Activated T-helper 1 cell treated with anti-CD3 and anti-CD28 coated beads, Interleukin-12 subunit alpha, Interleukin-12 subunit beta, Interleukin-2, Interleukin-4 antibody, amounts not matched to agents 30 ng/mL and 10 ng/mL and 1 ng/mL, durations not matched to agents 14 hours and 24 hours and 36 hours (primary cell): ENCODE data around the gene TCF4. TPM values are rescaled to one million over a fixed set of nuclear protein-coding genes. Genes with fewer than 3 reads are reported as not detected.

Experiments
- DNase-seq: peaks from one replicate; pipeline ENCODE4 v3.0.0; 2021; ENCODE audit warnings: low spot score
- H3K27ac Mint-ChIP-seq: one replicate; pipeline ENCODE4 v1.8.0; 2021; ENCODE audit warnings: mild to moderate bottlenecking, mixed read lengths
- H3K27me3 Mint-ChIP-seq: one replicate; pipeline ENCODE4 v1.8.0; 2022; ENCODE audit warnings: mild to moderate bottlenecking, moderate library complexity, mixed read lengths; ENCODE audit not compliant: insufficient read depth
- H3K36me3 Mint-ChIP-seq: one replicate; pipeline ENCODE4 v1.8.0; 2021; ENCODE audit warnings: low read depth, mixed read lengths
- H3K4me1 Mint-ChIP-seq: one replicate; pipeline ENCODE4 v1.8.0; 2021; ENCODE audit warnings: low read depth, mixed read lengths
- H3K4me3 Mint-ChIP-seq: one replicate; pipeline ENCODE4 v1.8.0; 2021; ENCODE audit warnings: mild to moderate bottlenecking, moderate library complexity, mixed read lengths
- H3K9me3 Mint-ChIP-seq: one replicate; pipeline ENCODE4 v1.8.0; 2021; ENCODE audit warnings: mixed read lengths
- intact Hi-C: fragments of 100-400 bp; cut with micrococcal nuclease; formaldehyde crosslinking; loops from one replicate; pipeline ENCODE4 v1.15.1; 2024
- total RNA-seq: library from RNA; stranded (reverse); gene quantifications from 2 replicates; pipeline ENCODE4 v1.2.3, GENCODE V29; 2022

Gene TCF4
- total RNA-seq, 1 donor from 2014 or later = 1.8 TPM

- intact Hi-C loops = loop anchor here (1.0 to 10.0 kb wide), 4 partner anchors 41 to 1342 kb away; partner anchors contain the start of gene TCF4
- peak; percentile 41 for DNase-seq
- Mint-ChIP-seq H3K4me3 (no peak overlapping the region), H3K27me3 (no peaks in the 10 kb centered on the region), H3K36me3 (no peaks in the 10 kb centered on the region), H3K9me3 (no peaks in the 10 kb centered on the region), H3K27ac (no peak overlapping the region), H3K4me1 (peaks cover 5% of the 10 kb centered on the region)
Measured at GRCh38 chr18:55234366-55235093, 353.5 kb downstream of the TCF4 start.

GRCh38 chr18:55233857-55234256 is 354.1 kb downstream of the TCF4 start:
- DNase-seq = no peak
- Mint-ChIP-seq H3K9me3 (no peaks in the 10 kb centered on the region), H3K4me1 (peaks cover 5% of the 10 kb centered on the region), H3K4me3 (no peak overlapping the region), H3K27me3 (no peaks in the 10 kb centered on the region), H3K36me3 (no peaks in the 10 kb centered on the region), H3K27ac (no peak overlapping the region)
- intact Hi-C loops = loop anchor here (1.0 to 10.0 kb wide), 4 partner anchors 41 to 1343 kb away; partner anchors contain the start of gene TCF4

GRCh38 chr18:55232506-55232905 is 355.5 kb downstream of the TCF4 start:
- intact Hi-C loops = loop anchor here (10.0 kb wide), 1 partner anchor 352 kb away; the partner anchor contains the start of gene TCF4

DNA sequence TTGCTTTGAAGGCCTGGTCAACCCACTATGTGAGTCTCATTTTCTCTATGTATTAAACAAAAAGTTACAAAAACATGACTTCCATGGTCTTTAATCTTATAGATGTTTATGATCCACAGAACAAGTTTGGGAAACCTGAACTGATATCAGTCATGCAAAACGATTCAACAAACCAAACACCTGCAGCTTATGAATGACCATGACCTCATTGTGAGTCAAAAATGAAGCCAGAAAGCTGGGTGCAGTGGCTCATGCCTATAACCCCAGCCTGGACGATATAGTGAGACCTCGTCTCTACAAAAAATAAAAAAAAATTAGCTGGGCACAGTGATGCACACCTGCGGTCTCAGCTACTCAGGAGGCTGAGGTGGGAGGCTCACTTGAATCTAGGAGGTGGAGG is 358.3 kb downstream of the TCF4 start:
- DNase-seq = no peak
- Mint-ChIP-seq H3K9me3 (no peaks in the 10 kb centered on the region), H3K4me1 (peaks cover 2% of the 10 kb centered on the region), H3K36me3 (no peaks in the 10 kb centered on the region), H3K4me3 (no peak overlapping the region), H3K27ac (no peak overlapping the region), H3K27me3 (no peaks in the 10 kb centered on the region)
- intact Hi-C loops = loop anchor here (10.0 kb wide), 1 partner anchor 355 kb away; the partner anchor contains the start of gene TCF4

More at GRCh38 chr18:55232506-55232905, 355.5 kb downstream of the TCF4 start:
- Mint-ChIP-seq H3K27me3 (no peaks in the 10 kb centered on the region), H3K27ac (no peak overlapping the region), H3K36me3 (no peaks in the 10 kb centered on the region), H3K4me3 (no peak overlapping the region), H3K4me1 (peaks cover 5% of the 10 kb centered on the region), H3K9me3 (no peaks in the 10 kb centered on the region)
- no peak for DNase-seq

DNA sequence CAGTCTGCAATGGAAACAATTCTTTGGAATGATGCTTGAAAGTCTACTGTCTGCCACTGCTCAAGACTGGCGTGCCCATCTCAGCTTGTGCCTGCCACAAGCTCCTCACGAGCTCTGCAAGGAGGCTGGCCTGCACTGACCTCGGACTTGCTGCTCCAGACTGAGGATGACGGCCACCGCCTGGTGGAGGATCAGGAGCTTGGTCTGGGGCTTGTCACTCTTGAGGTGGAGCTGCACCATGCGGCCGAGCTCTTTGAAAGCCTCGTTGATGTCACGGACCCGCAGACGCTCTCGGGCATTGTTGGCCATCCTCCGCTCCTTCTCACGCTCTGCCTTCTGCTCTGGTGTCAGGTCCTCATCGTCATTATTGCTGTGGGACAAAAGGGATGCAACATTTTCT is 359.3 kb downstream of the TCF4 start:
- Mint-ChIP-seq H3K4me3 (no peak overlapping the region), H3K36me3 (no peaks in the 10 kb centered on the region), H3K9me3 (no peaks in the 10 kb centered on the region), H3K4me1 (no peaks in the 10 kb centered on the region), H3K27me3 (no peaks in the 10 kb centered on the region), H3K27ac (no peak overlapping the region)
- intact Hi-C loops = no loop called here
- DNase-seq = no peak

DNA sequence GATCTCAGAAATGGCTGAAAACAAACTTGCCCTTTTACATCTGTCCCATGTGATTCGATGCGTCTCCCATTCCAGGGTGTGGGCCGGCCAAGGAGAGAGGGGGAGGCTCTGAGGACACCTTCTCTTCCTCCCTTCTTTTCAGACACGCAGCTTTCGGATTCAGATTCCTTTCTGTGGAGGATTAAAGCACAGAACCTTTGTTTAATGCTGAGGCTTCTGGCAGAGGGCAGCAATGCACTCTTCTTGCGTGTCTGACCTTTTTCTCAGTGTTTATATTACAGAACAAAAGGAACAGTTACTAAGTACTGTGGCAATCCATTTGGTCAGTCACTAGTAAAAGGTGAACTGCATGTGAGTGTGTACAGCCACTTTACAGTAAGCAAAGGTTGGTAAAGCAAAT is 359.8 kb downstream of the TCF4 start:
- Mint-ChIP-seq H3K36me3 (no peaks in the 10 kb centered on the region), H3K27ac (no peak overlapping the region), H3K27me3 (no peaks in the 10 kb centered on the region), H3K4me3 (no peak overlapping the region), H3K4me1 (no peaks in the 10 kb centered on the region), H3K9me3 (no peaks in the 10 kb centered on the region)
- no peak for DNase-seq
- intact Hi-C loops = no loop called here

DNA sequence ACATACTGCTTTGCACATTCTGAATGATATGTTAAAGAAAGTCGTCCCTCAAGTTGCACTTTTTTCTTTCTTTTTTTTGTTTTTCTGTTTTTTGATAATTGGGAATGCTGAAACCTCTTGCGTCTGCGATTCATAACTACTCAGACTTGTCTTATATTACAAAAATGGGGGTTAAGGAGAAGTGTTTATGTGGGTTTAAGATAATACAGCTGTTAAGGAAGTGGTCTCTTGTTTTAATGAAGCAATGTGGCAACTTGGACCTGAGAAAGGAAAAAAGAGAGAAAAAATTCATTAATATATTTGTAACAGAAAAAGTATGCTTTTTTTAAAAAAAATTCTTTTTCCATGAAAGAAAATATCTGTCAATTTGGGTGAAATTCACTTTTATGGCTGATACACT is 360.2 kb downstream of the TCF4 start:
- Mint-ChIP-seq H3K27ac (no peak overlapping the region), H3K4me3 (no peak overlapping the region), H3K4me1 (no peaks in the 10 kb centered on the region)

DNA sequence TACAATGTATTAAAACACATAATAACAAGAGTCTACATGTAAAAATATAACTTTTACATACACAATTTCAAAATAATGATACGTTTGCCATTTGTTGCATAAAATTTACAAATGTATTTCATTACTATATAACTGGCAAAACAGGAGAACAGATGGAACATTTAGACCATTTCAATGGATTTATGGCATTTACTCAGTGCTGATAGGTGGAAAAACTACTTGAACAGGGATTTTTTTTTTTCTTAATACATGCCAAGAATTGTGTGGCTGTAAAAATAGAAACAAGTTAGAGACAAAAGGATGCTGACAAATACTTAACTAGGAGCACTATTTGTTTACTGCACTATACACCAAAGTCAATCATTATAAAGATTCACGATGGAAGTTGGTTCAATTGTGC is 361.9 kb downstream of the TCF4 start:
- H3K9me3 Mint-ChIP-seq = no peaks in the 10 kb centered on the region
- no peak overlapping the region for H3K27ac Mint-ChIP-seq
- no peaks in the 10 kb centered on the region for H3K27me3 Mint-ChIP-seq
- H3K4me3 Mint-ChIP-seq = no peak overlapping the region
- no peaks in the 10 kb centered on the region for H3K4me1 Mint-ChIP-seq
- DNase-seq = no peak
- H3K36me3 Mint-ChIP-seq = no peaks in the 10 kb centered on the region
- intact Hi-C loops = no loop called here

More for the DNA sequence above, 360.2 kb downstream of the TCF4 start:
- intact Hi-C loops = no loop called here
- Mint-ChIP-seq H3K9me3 (no peaks in the 10 kb centered on the region), H3K36me3 (no peaks in the 10 kb centered on the region), H3K27me3 (no peaks in the 10 kb centered on the region)
- DNase-seq = no peak

DNA sequence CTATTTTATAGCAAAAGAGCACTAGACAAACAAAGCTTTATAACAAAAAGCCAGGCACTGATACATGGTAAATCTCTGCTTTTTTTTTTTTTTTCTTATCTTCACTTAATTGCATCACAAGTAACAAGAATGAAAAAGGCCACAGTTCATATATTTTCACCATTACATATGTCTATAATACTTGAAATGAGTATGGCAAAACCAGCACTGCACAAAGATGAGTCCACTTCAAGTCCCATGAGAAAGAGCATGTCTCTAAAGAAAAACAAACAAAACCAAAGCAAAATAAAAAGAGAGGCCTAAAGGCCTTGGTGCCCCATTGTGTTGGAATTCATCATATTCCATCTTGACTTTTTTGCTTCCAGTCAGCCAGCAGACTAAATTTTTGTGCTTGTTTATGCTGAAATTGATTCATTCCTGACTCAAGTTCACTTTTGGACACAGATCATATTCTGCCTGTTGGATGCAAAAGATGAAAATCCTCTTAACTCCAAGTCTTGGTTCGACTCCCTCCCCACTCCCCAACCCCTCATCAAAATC is 363.8 kb downstream of the TCF4 start:
- no peaks in the 10 kb centered on the region for H3K36me3 Mint-ChIP-seq
- intact Hi-C loops = no loop called here
- no peak for DNase-seq
- H3K27me3 Mint-ChIP-seq = no peaks in the 10 kb centered on the region
- no peak overlapping the region for H3K4me3 Mint-ChIP-seq
- H3K9me3 Mint-ChIP-seq = no peaks in the 10 kb centered on the region
- H3K4me1 Mint-ChIP-seq = no peaks in the 10 kb centered on the region
- H3K27ac Mint-ChIP-seq = no peak overlapping the region

DNA sequence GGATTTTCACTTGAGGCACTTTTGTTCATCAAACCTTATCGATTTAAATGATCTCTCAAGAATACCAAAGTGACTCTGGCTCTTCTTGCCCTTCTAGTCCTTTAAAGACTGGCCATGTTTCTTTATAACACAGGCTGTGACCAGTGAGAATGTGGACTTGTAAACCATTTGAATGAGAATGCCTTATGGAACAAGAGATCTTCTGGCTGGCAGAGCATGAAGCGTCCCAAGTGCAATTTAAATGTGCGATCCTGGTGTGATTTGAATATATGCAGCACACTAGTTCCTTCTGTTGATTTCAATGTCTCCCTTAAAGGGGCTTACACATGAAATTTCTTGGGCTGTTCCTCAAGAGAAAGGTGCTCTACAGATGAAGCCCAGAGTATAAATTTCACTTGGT is 366.4 kb downstream of the TCF4 start:
- Mint-ChIP-seq H3K4me3 (no peak overlapping the region), H3K9me3 (no peaks in the 10 kb centered on the region), H3K27ac (no peak overlapping the region), H3K27me3 (no peaks in the 10 kb centered on the region), H3K36me3 (no peaks in the 10 kb centered on the region), H3K4me1 (no peaks in the 10 kb centered on the region)
- DNase-seq = no peak
- intact Hi-C loops = no loop called here

- intact Hi-C loops = no loop called here
- Mint-ChIP-seq H3K4me3 (no peak overlapping the region), H3K27ac (no peak overlapping the region), H3K36me3 (no peaks in the 10 kb centered on the region), H3K27me3 (no peaks in the 10 kb centered on the region), H3K4me1 (no peaks in the 10 kb centered on the region), H3K9me3 (no peaks in the 10 kb centered on the region)
- DNase-seq = no peak
Measured at GRCh38 chr18:55220523-55220922, 367.5 kb downstream of the TCF4 start.

- H3K4me1 Mint-ChIP-seq = no peaks in the 10 kb centered on the region
- intact Hi-C loops = no loop called here
- H3K27ac Mint-ChIP-seq = no peak overlapping the region
- H3K4me3 Mint-ChIP-seq = no peak overlapping the region
- no peaks in the 10 kb centered on the region for H3K9me3 Mint-ChIP-seq
- H3K27me3 Mint-ChIP-seq = no peaks in the 10 kb centered on the region
- H3K36me3 Mint-ChIP-seq = no peaks in the 10 kb centered on the region
- DNase-seq = no peak
Measured at GRCh38 chr18:55219823-55220222, 368.2 kb downstream of the TCF4 start.

- Mint-ChIP-seq H3K36me3 (no peaks in the 10 kb centered on the region), H3K9me3 (no peaks in the 10 kb centered on the region), H3K4me3 (no peak overlapping the region), H3K27ac (no peak overlapping the region), H3K27me3 (no peaks in the 10 kb centered on the region), H3K4me1 (no peaks in the 10 kb centered on the region)
- no peak for DNase-seq
- intact Hi-C loops = no loop called here
Measured at GRCh38 chr18:55219059-55219458, 368.9 kb downstream of the TCF4 start.
